HG02798 (cell line): Measurements from ENCODE around the gene CRACR2A.

Experiments used
- ATAC-seq: cut with Tn5 transposase; IDR thresholded peaks from one replicate; pipeline ENCODE4 v1.9.1; 2021; ENCODE audit warnings: mild to moderate bottlenecking; ENCODE audit not compliant: unreplicated experiment, poor library complexity

CRACR2A gene

GRCh38 chr12:3579446-3580093 is 173.3 kb downstream of the CRACR2A start:
- ATAC-seq = no peak

DNA sequence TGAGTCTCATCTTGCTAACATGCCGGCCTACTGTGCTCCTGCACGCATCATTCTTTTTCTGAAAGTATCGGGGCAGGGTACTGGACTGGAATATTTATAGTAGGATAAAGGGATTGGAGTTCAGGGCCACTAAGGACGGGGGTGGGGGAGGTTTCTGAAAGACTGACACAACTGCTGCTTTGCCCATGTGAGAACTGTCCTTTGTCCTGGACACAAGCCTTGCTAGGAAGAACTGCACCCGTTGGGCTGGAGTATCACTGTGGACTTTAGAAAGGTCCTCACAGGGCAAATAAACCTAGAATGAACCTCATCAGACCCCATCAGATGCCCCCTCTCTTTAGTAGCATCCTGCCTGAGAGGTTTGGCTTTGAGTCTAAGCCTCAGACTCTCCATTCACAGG is 174.4 kb downstream of the CRACR2A start:
- ATAC-seq = no peak

- no peak for ATAC-seq
Measured at GRCh38 chr12:3576891-3577290, 176.0 kb downstream of the CRACR2A start.

GRCh38 chr12:3574986-3575385 is 177.9 kb downstream of the CRACR2A start:
- ATAC-seq = no peak

DNA sequence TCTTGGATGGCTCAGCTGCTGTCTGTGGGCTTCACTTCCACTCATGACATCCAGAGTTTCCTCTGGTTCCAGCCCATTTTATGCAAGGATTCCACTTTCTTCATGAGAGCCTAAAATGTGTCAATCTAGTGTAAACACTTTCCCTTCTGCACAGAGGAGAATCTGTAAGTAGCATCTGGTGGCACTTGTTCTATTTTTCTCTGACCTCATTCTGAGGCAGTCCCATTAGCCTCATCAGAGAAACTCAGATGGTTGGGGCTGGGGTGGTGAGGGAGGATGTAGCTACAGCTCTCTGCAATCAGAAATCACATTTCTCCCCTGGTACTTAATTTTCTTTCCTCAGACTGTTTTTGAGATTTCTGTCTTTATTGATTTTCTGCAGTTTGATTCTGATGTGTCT is 180.3 kb downstream of the CRACR2A start:
- ATAC-seq = no peak

DNA sequence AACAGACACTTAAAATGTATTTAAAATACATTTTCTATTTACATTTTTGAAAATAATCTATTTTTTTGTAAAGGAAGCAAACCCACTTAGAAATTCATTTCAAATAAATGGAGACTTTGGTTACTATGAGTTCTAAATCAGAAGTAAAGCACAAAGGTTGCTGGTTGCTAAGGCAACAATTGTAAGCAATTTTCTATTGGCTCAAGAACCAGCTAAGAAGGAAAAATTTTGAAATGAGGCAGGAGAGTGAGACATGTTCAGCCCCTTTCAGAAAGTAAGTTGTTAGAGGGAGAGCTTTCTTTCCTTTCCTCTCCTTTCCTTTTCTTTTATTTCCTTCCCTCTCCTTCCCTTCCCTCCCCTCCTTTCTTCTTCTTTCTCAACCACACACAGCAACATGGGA is 181.2 kb downstream of the CRACR2A start:
- no peak for ATAC-seq

GRCh38 chr12:3571323-3571722 is 181.6 kb downstream of the CRACR2A start:
- ATAC-seq = no peak

GRCh38 chr12:3568695-3569094 is 184.2 kb downstream of the CRACR2A start:
- no peak for ATAC-seq

DNA sequence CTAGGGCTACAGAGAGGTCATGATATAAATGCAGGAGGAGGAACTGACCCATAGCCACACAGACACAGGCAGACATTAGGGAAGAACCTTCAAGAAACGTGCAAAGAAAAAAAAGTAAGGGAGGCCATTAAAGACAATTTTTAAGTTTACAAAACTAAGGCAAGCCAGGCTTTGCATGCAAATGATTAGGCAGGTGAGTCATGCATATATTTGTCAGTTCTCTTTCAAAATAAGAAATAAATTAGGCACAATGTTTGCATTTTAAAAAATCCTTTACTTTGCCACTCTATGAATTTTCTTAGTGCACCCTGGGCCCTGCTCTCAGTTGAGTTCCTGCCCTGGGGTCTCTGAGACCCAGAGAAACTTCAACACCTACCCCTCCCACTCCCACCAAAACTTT is 186.9 kb downstream of the CRACR2A start:
- ATAC-seq = no peak
